GM18858 (cell line): ENCODE measurements around the gene MYL9.
"Not testable (repeated sequence)": the region's sequence is repeated elsewhere in the genome, so short reads cannot be mapped to it uniquely, and the experiment has no call there.

Source experiments
- ATAC-seq: cut with Tn5 transposase; IDR thresholded peaks from one replicate; pipeline ENCODE4 v1.9.1; 2021; ENCODE audit not compliant: unreplicated experiment

MYL9 gene

GRCh38 chr20:36541227-36541767 is at the start of gene MYL9:
MYL9 (plus strand) TSS chr20:36541519; CDS start chr20:36544885, 3,366 bp downstream.
- no peak for ATAC-seq

GRCh38 chr20:36491901-36492617 is 49.3 kb upstream of the MYL9 start:
- no peak for ATAC-seq

GRCh38 chr20:36493051-36493800 is 48.1 kb upstream of the MYL9 start:
- ATAC-seq, result no peak

DNA sequence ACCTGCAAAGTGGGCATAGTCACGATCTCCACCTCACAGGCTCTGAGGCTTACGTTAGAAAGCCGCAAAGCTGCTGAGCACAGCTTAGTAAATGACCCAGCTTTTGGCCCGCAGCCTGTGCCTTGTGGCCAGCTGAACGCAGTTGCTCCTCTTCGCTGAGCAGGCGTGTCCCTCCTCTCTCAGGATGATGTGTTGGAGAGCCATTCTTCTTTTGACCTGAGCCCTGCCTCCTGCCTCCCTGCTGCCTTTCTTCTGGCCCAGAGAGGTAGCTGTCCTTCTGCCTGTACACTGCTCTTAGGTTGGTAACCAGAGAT is 47.6 kb upstream of the MYL9 start:
- ATAC-seq, result no peak

DNA sequence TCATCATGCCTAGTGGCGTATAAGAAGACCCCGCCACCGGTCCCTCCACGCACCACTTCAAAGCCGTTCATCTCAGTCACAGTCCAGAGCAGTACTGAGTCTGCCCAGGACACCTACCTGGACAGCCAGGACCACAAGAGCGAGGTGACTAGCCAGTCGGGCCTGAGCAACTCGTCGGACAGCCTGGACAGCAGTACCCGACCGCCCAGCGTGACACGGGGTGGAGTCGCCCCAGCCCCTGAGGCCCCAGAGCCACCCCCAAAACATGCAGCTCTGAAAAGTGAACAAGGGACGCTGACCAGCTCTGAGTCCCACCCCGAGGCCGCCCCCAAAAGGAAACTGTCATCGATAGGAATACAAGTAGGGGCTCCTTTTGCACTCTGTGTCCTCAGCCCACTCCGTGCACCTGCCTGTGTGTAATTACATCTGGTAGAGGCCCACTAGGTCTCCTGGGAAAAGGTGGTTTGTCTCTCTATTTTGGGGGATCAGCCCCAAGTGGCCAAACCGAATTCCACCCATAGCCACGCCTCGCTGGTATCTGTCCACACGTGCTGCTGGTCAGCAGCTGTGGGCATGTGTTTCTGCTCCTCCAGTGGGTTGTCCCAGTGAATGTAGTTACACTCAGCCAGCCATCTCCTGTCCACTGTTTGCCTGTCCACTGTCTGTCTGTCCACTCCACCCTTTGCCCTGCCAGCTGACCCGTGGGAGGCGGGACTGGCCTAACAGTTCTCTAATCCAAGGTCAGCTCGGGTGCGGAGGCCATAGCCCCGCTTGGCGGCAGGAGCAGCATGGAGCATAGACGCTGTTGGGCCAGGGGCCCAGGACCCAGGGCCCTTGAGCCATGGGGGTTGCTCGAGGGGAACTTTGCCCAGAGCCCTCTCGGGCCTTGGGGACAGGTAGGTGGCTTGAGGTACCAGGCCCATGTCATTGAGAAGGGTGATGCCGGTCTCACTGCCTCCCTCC is 44.3 kb upstream of the MYL9 start:
- no peak for ATAC-seq

GRCh38 chr20:36497856-36498255 is 43.5 kb upstream of the MYL9 start:
- ATAC-seq, result no peak

DNA sequence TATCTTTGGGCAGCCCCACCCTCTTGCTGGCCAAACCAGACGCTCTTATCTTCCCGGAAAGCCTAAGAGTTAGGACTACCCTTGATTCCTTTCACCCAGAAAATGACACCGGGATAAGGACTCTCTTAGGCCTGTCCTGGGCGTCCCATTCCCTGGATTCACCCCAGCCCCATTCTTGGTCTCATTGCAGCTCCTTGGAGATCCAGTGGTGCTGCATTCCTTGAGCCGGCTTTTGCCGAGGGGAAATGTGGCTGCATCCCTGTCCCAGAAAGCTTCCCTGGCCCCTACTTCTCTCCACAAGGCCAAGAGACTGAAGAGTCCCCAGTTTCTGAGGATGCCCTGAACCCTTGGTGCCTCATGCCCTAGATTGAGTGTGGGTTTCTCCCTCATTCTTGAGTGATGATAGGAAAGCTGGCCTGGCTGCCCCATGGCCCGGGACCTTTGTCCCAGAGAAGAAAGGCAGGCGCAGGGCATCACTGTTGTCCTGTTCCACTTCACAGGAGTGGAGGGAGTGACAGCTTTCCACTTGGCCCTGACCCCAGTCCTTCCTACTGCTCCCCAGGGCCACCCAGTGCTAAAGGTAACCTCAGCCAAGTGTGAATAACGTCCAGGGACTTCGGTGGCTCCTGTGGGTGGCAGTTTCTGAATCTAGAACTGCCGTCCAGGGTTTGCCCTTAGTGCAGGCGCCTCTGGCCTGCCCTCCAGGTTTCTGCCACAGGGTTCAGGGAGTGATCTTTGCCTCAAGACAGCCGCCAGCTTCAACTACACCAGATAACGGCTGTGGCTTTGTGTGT is 42.7 kb upstream of the MYL9 start:
- ATAC-seq, result no peak

- ATAC-seq, result no peak
These were observed 42.1 kb upstream of the MYL9 start for GRCh38 chr20:36499211-36499610.

DNA sequence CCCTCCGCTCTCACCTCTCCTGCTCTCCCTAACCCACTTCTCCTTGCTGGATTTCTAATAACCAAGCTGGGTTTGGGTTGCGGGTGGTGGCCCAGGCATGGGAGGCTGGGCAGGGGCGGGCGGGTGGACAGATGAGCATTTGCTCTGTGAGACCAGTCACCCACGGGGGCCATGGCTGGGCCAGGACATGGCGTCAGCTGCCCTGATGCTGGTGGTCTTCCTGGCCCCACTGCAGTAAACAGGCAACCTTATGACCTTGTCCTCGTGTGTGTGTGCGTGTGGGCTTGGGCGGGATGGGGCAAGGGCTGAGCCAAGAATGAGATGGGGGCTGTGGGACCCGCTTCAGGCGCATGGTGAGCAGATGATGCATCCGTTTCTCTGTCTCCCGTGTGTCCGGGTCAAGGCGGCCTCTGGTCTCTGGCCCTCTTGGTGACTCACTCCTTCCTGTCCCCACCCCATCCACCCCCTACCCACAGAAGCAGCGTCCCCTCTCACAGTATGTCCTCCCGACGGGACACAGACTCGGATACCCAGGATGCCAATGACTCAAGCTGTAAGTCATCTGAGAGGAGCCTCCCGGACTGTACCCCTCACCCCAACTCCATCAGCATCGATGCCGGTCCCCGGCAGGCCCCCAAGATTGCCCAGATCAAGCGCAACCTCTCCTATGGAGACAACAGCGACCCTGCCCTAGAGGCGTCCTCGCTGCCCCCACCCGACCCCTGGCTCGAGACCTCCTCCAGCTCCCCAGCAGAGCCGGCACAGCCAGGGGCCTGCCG is 41.4 kb upstream of the MYL9 start:
- ATAC-seq, result no peak

DNA sequence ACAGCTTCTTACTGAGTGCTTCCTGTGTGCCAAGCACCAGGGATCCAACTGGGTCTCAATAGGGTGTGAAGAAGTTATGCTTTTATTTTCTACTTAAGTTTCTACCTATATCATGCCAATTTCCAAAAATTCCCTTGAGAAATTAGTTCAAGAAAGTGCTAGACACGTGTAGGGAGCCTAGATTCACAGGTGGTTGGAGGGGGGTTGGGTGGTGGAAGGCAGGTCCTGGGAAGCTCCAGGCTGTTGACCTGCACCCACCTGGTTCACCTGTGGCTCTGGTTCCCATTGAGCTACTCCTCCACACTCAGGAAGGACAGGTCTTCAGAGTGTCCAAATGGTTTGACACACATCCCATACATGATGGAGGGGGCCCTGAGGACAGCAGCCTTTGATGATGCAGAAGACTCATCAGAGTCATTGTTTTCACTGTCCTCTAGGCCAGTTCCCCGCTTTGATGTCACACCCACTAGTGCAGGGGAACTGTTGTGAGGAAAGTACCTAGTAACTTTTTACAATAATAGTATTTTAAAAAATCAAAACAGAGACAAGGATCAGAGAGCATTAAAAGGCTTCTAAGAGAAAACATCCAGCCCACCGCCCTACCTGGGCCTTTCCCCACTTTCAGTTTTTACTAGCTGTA is 39.8 kb upstream of the MYL9 start:
- no peak for ATAC-seq

GRCh38 chr20:36504295-36504694 is 37.0 kb upstream of the MYL9 start:
- no peak for ATAC-seq

GRCh38 chr20:36506253-36506652 is 35.1 kb upstream of the MYL9 start:
- no peak for ATAC-seq

DNA sequence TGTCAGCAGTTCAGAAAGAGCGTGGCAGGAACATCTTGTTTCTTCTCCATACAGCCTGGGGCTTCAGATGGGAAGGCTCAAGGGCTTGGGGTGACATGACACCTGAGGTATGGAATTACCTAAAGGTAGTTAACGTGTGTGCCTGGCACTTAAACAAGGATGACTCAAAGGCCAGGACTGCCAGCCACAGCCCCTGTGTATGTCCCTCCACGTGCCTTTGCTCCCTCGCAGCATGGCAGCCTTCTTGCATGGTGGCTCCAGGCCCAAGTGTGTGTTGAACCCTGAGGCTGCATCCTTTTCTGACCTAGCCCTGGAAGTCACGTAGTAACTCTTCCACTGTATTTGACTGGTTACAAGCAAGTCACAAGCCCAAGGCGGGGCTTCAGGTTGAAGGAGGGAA is 33.6 kb upstream of the MYL9 start:
- no peak for ATAC-seq

DNA sequence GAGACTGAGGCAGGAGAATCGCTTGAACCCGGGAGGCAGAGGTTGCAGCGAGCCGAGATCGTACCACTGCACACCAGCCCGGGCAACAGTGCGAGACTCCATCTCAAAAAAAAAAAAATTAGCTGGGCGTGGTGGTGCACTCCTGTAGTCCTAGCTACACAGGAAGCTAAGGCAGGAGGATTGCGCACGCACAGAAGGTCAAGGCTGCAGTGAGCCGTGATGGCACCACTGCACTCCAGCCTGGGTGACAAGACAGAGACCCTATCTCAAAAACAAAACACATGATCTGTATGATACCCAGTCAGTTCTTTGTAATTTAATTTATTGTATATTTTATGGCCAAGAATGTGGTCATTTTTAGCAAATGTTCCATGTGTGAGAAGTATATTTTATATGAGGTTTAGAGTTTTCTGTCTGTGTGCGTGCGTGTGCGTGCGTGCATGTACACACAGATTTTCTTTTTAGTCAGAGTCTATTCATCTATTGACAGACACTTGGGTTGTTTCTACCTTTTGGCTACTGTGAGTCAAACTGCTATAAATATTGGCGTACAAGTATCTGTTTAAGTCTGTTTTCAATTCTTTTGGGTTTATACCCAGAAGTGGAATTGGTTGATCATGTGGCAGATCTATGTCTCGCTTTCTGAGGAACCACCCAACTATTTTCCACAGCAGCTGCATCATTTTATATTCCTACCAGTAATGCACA is 22.2 kb upstream of the MYL9 start:
- no peak for ATAC-seq

DNA sequence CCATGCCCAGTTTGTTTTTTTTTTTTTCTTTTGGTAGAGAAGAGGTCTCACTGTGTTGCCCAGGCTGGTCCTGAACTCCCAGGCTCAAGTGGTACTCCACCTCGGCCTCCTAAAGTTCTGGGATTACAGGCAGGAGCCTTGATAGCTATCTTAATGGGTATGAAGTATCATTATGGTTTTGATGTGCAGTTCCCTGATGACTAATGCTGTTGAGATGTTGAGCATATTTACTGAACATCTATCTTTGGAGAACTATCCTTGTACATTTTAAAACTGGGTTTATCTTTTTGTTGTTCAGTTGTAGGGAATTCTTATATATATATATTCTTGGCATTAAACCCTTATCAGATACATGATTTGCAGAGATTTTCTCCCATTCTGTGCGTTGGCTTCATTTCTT is 21.4 kb upstream of the MYL9 start:
- no peak for ATAC-seq

GRCh38 chr20:36521526-36521925 is 19.8 kb upstream of the MYL9 start:
- no peak for ATAC-seq

- not testable (repeated sequence) for ATAC-seq
These were observed 18.9 kb upstream of the MYL9 start for GRCh38 chr20:36522412-36522811.

GRCh38 chr20:36523341-36523740 is 18.0 kb upstream of the MYL9 start:
- ATAC-seq, result no peak
